HG03520 (cell line): ENCODE results near the gene HNF1A.

Experiments used
- ATAC-seq: cut with Tn5 transposase; IDR thresholded peaks from one replicate; pipeline ENCODE4 v1.9.1; 2021; ENCODE audit warnings: mild to moderate bottlenecking, moderate library complexity; ENCODE audit not compliant: unreplicated experiment

Gene HNF1A

DNA sequence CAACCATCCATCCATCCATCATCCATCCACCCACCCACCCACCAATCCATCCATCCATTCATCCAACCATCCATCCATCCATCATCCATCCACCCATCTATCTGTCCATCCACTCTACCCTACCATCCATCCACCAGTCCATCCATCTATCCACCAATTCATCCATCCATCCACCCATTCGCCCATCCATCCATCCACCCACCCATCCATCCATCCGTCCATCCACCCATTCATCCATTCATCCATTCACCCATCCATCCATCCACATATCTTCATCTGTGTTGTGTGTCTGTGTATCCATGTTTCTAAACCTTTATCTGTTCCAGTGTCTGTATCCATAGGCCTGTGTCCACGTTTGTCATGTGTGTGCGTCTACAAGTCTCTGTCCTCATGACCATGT lies 9.9 kb downstream of the HNF1A start:
- no peak for ATAC-seq

GRCh38 chr12:120988658-120989057 lies 10.3 kb downstream of the HNF1A start:
- no peak for ATAC-seq

DNA sequence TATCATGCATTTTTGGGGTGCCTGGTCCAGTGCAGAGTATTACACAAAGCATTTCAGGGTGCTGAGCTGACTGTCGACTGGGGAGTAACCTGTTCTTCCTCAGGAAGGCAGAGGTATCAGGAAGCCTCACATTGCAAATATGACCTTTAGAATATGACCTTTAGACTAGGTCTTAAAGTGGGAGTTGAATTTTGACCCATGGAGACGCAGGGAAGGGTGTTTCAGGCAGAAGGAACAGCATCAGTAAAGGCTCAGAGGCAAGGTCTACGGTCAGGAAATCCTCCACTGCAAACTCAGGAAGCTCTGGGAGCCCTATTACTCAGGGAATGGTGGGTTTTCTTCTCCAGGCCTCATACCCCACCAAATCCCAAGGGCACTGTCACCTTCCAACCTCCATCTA lies 11.3 kb downstream of the HNF1A start:
- no peak for ATAC-seq

GRCh38 chr12:120990487-120991055 lies 12.2 kb downstream of the HNF1A start:
- no peak for ATAC-seq

DNA sequence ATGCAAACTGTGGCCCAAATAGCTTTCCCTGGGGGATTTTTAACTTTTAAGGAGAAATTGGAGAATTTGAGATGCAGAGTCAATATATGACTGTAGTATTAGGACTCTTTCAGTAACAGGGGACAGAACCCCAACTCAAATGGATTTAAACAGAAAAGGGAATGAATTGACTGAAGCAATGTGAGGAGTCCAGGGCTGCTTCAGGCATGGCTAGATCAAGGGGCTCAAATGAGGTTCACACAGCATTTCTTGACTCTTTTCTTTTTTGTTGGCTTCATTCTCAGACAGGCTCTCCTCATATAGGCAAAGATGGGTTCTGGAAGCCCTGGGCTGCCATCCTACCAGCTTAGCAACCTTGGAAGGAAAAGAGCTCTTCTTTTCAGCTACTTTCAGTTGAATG lies 13.6 kb downstream of the HNF1A start:
- ATAC-seq, result no peak

DNA sequence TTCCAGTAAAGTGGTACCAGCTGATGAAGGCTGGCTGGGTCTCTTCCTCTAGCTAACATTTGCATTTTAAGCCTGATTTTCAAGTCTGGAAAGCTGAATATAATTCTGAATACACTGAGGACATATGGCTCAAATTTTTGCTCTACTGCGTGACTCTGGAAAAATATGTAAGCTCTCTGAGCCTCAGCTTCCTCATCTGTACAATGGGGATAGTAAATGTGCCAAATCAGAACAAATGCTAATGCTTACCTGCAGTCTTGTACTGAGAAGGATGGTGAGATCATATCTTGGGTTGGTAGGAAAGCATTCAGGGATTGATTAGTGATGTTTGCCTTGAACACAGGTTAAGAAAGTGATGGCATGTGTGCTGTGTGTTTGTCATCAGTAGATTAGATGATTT lies 14.6 kb downstream of the HNF1A start:
- ATAC-seq, result no peak

- ATAC-seq, result no peak
Measured at GRCh38 chr12:120993496-120993895, 15.2 kb downstream of the HNF1A start.

- no peak for ATAC-seq
Measured at GRCh38 chr12:120994059-120994458, 15.7 kb downstream of the HNF1A start.

GRCh38 chr12:120994589-120995337 lies 16.4 kb downstream of the HNF1A start:
- no peak for ATAC-seq

GRCh38 chr12:120996133-120996746 lies 17.9 kb downstream of the HNF1A start:
- no peak for ATAC-seq

DNA sequence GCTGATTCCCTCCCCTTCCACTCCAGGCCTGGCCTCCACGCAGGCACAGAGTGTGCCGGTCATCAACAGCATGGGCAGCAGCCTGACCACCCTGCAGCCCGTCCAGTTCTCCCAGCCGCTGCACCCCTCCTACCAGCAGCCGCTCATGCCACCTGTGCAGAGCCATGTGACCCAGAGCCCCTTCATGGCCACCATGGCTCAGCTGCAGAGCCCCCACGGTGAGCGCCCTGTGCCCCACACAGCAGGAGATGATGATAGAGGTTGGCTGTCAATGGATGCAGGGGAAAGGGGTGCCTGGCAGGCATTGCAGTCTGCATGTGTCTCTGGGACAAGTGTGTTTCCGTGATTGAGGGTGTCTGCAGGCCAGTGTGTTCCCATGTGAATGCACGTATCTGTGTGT lies 19.1 kb downstream of the HNF1A start:
- ATAC-seq, result no peak

- no peak for ATAC-seq
Measured at GRCh38 chr12:120998435-120998834, 20.1 kb downstream of the HNF1A start.

DNA sequence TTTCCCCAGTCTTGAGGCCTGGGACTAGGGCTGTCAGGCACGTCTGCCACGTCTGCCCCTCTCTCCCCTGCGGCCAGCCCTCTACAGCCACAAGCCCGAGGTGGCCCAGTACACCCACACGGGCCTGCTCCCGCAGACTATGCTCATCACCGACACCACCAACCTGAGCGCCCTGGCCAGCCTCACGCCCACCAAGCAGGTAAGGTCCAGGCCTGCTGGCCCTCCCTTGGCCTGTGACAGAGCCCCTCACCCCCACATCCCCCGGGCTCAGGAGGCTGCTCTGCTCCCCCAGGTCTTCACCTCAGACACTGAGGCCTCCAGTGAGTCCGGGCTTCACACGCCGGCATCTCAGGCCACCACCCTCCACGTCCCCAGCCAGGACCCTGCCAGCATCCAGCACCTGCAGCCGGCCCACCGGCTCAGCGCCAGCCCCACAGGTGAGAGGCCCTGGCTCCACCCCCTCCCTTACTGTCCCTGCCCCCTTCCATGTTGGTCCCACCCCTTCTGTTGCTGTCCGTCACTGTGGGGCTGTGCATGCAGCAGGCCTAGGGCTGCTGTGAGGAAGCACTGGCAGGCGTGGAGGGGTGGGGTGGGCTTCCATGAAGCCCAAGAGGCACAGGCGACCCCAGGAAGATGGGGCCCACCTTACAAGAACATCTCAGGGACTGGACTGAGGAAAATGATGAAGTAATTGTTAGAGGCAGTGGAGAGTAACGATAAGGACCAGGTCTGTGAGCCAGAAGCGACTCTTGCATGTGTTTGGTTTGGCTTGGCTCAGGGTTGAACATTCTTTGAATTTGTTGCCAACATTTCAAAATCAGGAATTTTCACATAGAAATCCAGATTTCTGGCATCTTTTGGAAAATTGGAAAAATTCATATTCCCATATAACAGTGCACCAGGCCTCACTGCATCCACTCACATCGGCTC lies 21.1 kb downstream of the HNF1A start:
- no peak for ATAC-seq

- no peak for ATAC-seq
Measured at GRCh38 chr12:121000530-121000929, 22.2 kb downstream of the HNF1A start.

- no peak for ATAC-seq
Measured at GRCh38 chr12:121001060-121001459, 22.7 kb downstream of the HNF1A start.

DNA sequence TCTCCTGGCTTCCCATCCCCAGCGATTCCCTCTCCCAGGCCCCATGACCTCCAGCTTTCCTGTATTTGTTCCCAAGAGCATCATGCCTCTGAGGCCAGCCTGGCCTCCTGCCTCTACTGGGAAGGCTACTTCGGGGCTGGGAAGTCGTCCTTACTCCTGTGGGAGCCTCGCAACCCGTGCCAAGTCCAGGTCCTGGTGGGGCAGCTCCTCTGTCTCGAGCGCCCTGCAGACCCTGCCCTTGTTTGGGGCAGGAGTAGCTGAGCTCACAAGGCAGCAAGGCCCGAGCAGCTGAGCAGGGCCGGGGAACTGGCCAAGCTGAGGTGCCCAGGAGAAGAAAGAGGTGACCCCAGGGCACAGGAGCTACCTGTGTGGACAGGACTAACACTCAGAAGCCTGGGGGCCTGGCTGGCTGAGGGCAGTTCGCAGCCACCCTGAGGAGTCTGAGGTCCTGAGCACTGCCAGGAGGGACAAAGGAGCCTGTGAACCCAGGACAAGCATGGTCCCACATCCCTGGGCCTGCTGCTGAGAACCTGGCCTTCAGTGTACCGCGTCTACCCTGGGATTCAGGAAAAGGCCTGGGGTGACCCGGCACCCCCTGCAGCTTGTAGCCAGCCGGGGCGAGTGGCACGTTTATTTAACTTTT lies 23.6 kb downstream of the HNF1A start:
- no peak for ATAC-seq

DNA sequence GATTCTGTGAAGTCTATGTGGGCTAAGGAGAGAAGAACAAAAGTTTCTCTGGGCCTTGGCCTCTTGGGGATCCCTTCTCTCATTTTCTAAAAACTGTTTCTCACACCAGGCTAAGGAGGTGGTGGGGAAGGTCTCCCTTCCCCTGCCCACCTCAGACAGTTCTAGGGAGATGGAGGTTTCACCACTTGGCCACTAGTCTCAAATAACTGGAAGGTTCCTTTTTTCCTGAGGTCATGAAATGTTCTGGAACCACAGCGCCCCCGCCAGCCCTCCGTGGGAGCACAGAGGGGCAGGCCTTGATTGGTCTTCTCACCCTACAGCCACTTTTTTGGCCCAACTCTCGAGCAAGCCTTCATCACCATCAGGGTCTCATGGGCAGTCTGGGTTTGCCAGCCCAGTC lies 25.3 kb downstream of the HNF1A start:
- no peak for ATAC-seq

- no peak for ATAC-seq
Measured at GRCh38 chr12:121004253-121004815, 26.0 kb downstream of the HNF1A start.

DNA sequence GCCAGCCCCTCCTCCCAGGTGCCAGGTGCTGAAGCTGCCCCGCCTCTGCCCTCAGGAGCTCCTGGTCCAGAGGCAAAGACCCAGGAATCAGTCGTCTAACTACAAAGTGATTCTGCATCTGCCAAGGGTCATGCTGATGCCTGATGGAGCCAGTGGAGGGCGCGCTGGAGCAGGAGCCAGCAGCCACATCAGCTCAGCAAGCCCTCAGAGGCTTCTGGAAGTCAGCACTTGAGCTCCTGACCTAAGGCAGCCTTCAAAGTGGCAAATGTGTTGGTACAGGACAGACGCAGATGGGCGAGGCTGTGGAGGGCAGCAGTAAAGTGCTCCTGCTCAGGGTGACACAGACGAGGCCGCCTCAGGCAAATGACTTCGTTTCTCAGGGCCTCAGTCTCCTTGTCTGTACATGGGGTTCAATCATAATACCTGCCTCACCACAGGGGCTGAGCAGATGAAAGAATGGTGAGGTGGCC lies 27.0 kb downstream of the HNF1A start:
- ATAC-seq, result no peak

DNA sequence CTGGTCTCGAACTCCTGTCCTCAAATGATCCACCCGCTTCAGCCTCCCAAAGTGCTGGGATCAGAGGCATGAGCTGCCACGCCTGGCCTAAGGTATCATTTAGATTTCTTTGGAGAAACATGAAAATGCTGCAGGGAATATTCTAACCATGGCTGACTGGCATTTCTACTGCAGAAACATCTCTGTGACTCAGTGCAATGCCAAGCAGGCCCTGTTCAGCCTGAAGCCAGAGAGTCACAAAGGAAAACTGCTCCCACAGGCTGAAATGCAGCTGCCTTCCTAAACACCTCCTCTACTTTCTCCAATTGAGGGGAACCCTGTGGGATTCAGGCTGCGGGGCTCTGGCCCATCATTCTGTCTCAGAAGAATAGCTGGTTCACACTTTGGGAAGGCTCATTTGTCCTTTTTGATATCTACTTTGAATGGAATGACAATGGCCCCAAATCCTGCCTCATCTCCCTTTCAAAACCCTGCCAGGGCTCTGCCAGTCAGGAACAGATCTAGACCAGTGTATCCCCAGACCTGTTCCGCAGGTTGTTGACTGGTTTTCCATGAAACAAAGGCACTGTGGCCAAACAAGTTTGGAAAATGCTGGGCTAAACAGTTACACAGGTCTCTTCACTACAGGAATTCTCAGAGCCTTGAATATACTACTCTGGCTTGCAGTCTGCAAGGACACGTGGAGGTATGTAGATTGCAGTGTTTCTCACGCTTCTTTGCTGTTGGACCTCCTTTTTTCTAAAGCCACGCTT lies 30.2 kb downstream of the HNF1A start:
- ATAC-seq, result no peak
